OCI-LY1 (cell line): Measurements from ENCODE around the gene RELA.

ENCODE experiments used
- EZH2 ChIP-seq: fragments of 200-600 bp; sonication (generic), shearing (Covaris generic); IDR thresholded peaks from 2 replicates; pipeline ENCODE4 v1.8.0; 2017; ENCODE audit warnings: borderline replicate concordance, mixed run types, mild to moderate bottlenecking, antibody characterized with exemption, low read length, moderate library complexity, mixed read lengths
- TF ChIP-seq, protein P1 (sequence below): fragments of 200-600 bp; sonication (generic), shearing (Covaris generic); IDR thresholded peaks from 2 replicates; pipeline ENCODE4 v1.5.1; 2017; ENCODE audit warnings: mild to moderate bottlenecking, antibody characterized with exemption, low read length, moderate library complexity, mixed read lengths

DNA sequence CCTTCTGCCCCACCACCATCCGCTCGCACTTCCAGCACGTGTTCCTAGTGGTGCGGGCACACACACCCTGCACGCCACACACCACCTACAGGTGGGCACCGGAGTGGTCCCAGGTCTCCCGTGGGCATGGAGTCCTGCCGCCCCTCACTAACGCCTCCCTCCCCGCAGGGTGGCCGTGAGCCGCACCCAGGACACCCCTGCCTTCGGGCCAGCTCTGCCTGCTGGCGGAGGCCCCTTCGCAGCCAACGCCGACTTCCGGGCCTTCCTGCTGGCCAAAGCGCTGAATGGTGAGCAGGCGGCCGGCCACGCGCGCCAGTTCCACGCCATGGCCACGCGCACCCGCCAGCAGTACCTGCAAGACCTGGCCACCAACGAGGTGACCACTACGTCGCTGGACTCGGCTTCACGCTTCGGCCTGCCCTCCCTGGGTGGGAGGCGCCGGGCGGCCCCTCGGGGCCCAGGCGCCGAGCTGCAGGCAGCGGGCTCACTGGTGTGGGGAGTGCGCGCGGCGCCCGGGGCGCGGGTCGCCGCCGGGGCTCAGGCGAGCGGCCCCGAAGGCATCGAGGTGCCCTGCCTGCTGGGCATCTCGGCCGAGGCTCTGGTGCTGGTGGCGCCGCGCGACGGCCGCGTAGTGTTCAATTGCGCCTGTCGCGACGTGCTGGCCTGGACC lies 16.3 kb downstream of the RELA start:
- TF ChIP-seq, protein P1, sequence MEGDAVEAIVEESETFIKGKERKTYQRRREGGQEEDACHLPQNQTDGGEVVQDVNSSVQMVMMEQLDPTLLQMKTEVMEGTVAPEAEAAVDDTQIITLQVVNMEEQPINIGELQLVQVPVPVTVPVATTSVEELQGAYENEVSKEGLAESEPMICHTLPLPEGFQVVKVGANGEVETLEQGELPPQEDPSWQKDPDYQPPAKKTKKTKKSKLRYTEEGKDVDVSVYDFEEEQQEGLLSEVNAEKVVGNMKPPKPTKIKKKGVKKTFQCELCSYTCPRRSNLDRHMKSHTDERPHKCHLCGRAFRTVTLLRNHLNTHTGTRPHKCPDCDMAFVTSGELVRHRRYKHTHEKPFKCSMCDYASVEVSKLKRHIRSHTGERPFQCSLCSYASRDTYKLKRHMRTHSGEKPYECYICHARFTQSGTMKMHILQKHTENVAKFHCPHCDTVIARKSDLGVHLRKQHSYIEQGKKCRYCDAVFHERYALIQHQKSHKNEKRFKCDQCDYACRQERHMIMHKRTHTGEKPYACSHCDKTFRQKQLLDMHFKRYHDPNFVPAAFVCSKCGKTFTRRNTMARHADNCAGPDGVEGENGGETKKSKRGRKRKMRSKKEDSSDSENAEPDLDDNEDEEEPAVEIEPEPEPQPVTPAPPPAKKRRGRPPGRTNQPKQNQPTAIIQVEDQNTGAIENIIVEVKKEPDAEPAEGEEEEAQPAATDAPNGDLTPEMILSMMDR: no peak
- TF ChIP-seq EZH2: no peak
